PC-3 (cell line): ENCODE data around the gene INO80C. TPM values are rescaled to one million over a fixed set of nuclear protein-coding genes. Genes with fewer than 3 reads are reported as not detected.

Experiments
- ATAC-seq: fragments of 200-7000 bp; cut with Tn5 transposase; 2 replicates; pipeline ENCODE4 v1.9.1; 2020; ENCODE audit warnings: mild to moderate bottlenecking, moderate library complexity
- BruUV-seq: library from RNA; stranded (reverse); fragments of 400-500 nt; replicated peaks from 2 replicates; lab custom pipeline; 2021; lab: Mats Ljungman, UMichigan
- CTCF ChIA-PET: fragments of 300-600 bp; sonication (Branson Sonifier 250); formaldehyde crosslinking; loops from one replicate; lab custom pipeline; 2022; ENCODE audit warnings: antibody characterized with exemption; lab: Charles Lee
- POLR2A ChIA-PET: fragments of 300-600 bp; sonication (Branson Sonifier 250); formaldehyde crosslinking; loops from one replicate; lab custom pipeline; 2022; ENCODE audit warnings: antibody characterized with exemption; ENCODE audit not compliant: unreplicated experiment; lab: Charles Lee
- DNase-seq: peaks from one replicate; pipeline ENCODE4 v3.0.0-alpha.2; 2015
- H2AFZ ChIP-seq: fragments of 300-600 bp; sonication (generic); 2 replicates; pipeline ENCODE4 v1.6.0; 2016; ENCODE audit warnings: antibody characterized with exemption, low read length
- H3F3A ChIP-seq: fragments of 300-600 bp; sonication (generic); one replicate; pipeline ENCODE4 v1.6.0; 2017; ENCODE audit warnings: antibody characterized with exemption, low read length, control low read depth, mild to moderate bottlenecking; ENCODE audit not compliant: unreplicated experiment
- H3K27ac ChIP-seq: fragments of 300-600 bp; sonication (generic); 2 replicates; pipeline ENCODE4 v1.5.1; 2016; ENCODE audit warnings: mild to moderate bottlenecking, low read length
- H3K27me3 ChIP-seq: fragments of 300-600 bp; sonication (generic); 2 replicates; pipeline ENCODE4 v1.6.1; 2016; ENCODE audit warnings: low read length, mixed read lengths
- H3K36me3 ChIP-seq: fragments of 300-600 bp; sonication (generic); 2 replicates; pipeline ENCODE4 v1.6.1; 2016; ENCODE audit warnings: low read depth, mixed run types, low read length, mixed read lengths
- H3K4me1 ChIP-seq: fragments of 300-600 bp; sonication (generic); 2 replicates; pipeline ENCODE4 v1.5.1; 2016; ENCODE audit warnings: low read length; ENCODE audit not compliant: insufficient read depth
- H3K4me2 ChIP-seq: fragments of 300-600 bp; sonication (generic); 2 replicates; pipeline ENCODE4 v1.6.0; 2016; ENCODE audit warnings: low read length
- H3K4me3 ChIP-seq: fragments of 300-600 bp; sonication (generic); 2 replicates; pipeline ENCODE4 v1.5.1; 2016; ENCODE audit warnings: mild to moderate bottlenecking, low read length, mixed read lengths
- H3K79me2 ChIP-seq: fragments of 300-600 bp; sonication (generic); 2 replicates; pipeline ENCODE4 v1.6.1; 2017; ENCODE audit warnings: low read length, mixed read lengths
- H3K9ac ChIP-seq: fragments of 300-600 bp; sonication (generic); 2 replicates; pipeline ENCODE4 v1.6.0; 2016; ENCODE audit warnings: mild to moderate bottlenecking, low read length
- H3K9me2 ChIP-seq: fragments of 300-600 bp; sonication (generic); replicated peaks from 2 replicates; pipeline ENCODE4 v1.6.1; 2016; ENCODE audit warnings: mixed run types, low read length, mixed read lengths
- H3K9me3 ChIP-seq: fragments of 300-600 bp; sonication (generic); 2 replicates; pipeline ENCODE4 v1.6.1; 2016; ENCODE audit warnings: low read length, mixed read lengths
- H4K20me1 ChIP-seq: fragments of 300-600 bp; sonication (generic); 2 replicates; pipeline ENCODE4 v1.6.1; 2016; ENCODE audit warnings: low read length, mixed read lengths
- CTCF ChIP-seq: fragments of 300-600 bp; sonication (generic); conservative IDR thresholded peaks from 2 replicates; pipeline ENCODE4 v1.5.1; 2017; ENCODE audit warnings: antibody characterized with exemption, low read depth, mild to moderate bottlenecking, low read length
- EZH2 ChIP-seq: fragments of 300-600 bp; sonication (generic); IDR thresholded peaks from one replicate; pipeline ENCODE4 v1.6.1; 2017; ENCODE audit warnings: antibody characterized with exemption, mild to moderate bottlenecking, low read length; ENCODE audit not compliant: unreplicated experiment
- EZH2phosphoT487 ChIP-seq: fragments of 300-600 bp; sonication (generic); IDR thresholded peaks from 2 replicates; pipeline ENCODE4 v1.6.1; 2018; ENCODE audit warnings: mild to moderate bottlenecking, antibody characterized with exemption, low read length, borderline replicate concordance
- intact Hi-C: fragments of 100-400 bp; cut with micrococcal nuclease; formaldehyde crosslinking; loops from 2 replicates; pipeline ENCODE4 v1.9.0; 2023
- total RNA-seq: library from RNA; depleted of rRNA; stranded (reverse); fragments of >200 nt; gene quantifications from 2 replicates; pipeline ENCODE4 v1.2.3, GENCODE V29; 2014

Gene INO80C
- total RNA-seq, 1 experiment from 2014 or later: 6.8 TPM

- BruUV-seq: no TSS peak
- intact Hi-C loops: loop anchor here (10.0 kb wide), 1 partner anchor 63 kb away; no protein-coding TSS in a partner anchor
- no peaks in the 10 kb centered on the region for H3F3A ChIP-seq
- ChIA-PET CTCF (no interaction called here), POLR2A (no interaction called here)
- H3K9me2 ChIP-seq: no peaks in the 10 kb centered on the region
- H3K4me2 ChIP-seq: no peak overlapping the region
- no peak overlapping the region for H3K4me3 ChIP-seq
- no peaks in the 10 kb centered on the region for H3K27me3 ChIP-seq
- H3K27ac ChIP-seq: no peak overlapping the region
- H3K9ac ChIP-seq: no peak overlapping the region
- no peaks in the 10 kb centered on the region for H3K4me1 ChIP-seq
- no peaks in the 10 kb centered on the region for H4K20me1 ChIP-seq
- peak; percentile 3 for DNase-seq
- no peaks in the 10 kb centered on the region for H3K36me3 ChIP-seq
- ATAC-seq: no peak
- H3K9me3 ChIP-seq: no peaks in the 10 kb centered on the region
- no peaks in the 10 kb centered on the region for H3K79me2 ChIP-seq
- no peak for TF ChIP-seq EZH2phosphoT487
- peak; percentile 35 for TF ChIP-seq CTCF
- no peak overlapping the region for H2AFZ ChIP-seq
Measured at GRCh38 chr18:35511833-35512232, 14.1 kb upstream of the INO80C start.

- BruUV-seq: no TSS peak
- Histone ChIP-seq H3K9ac (no peak overlapping the region), H3K9me3 (no peaks in the 10 kb centered on the region), H3K36me3 (no peaks in the 10 kb centered on the region), H4K20me1 (no peaks in the 10 kb centered on the region), H3K4me3 (no peak overlapping the region), H3K9me2 (no peaks in the 10 kb centered on the region), H3K27me3 (no peaks in the 10 kb centered on the region), H3F3A (no peaks in the 10 kb centered on the region), H3K79me2 (no peaks in the 10 kb centered on the region), H3K27ac (no peak overlapping the region), H3K4me2 (no peak overlapping the region), H3K4me1 (no peaks in the 10 kb centered on the region), H2AFZ (no peak overlapping the region)
- TF ChIP-seq CTCF (no peak), EZH2phosphoT487 (no peak), EZH2 (no peak)
- ATAC-seq (no peak), DNase-seq (no peak)
- intact Hi-C loops: loop anchor here (10.0 kb wide), 1 partner anchor 63 kb away; no protein-coding TSS in a partner anchor
- CTCF ChIA-PET: no interaction called here
- POLR2A ChIA-PET: no interaction called here
Measured at GRCh38 chr18:35511428-35511827, 13.7 kb upstream of the INO80C start.

- POLR2A ChIA-PET: no interaction called here
Measured at GRCh38 chr18:35510076-35510651, 12.4 kb upstream of the INO80C start.

More at GRCh38 chr18:35510076-35510651, 12.4 kb upstream of the INO80C start:
- Histone ChIP-seq H3F3A (no peaks in the 10 kb centered on the region), H4K20me1 (no peaks in the 10 kb centered on the region), H3K4me3 (no peak overlapping the region), H3K79me2 (no peaks in the 10 kb centered on the region), H3K36me3 (no peaks in the 10 kb centered on the region), H3K9me2 (no peaks in the 10 kb centered on the region), H3K27me3 (no peaks in the 10 kb centered on the region), H3K27ac (no peak overlapping the region), H3K9ac (no peak overlapping the region), H3K4me2 (no peak overlapping the region), H3K9me3 (no peaks in the 10 kb centered on the region), H3K4me1 (no peaks in the 10 kb centered on the region), H2AFZ (no peak overlapping the region)
- BruUV-seq: no TSS peak
- CTCF ChIA-PET: no interaction called here
- intact Hi-C loops: loop anchor here (10.0 kb wide), 1 partner anchor 65 kb away; no protein-coding TSS in a partner anchor
- ATAC-seq: peak; percentile 62
- no peak for DNase-seq
- TF ChIP-seq CTCF: no peak
- TF ChIP-seq EZH2: no peak
- TF ChIP-seq EZH2phosphoT487: no peak
